Suppressor macrophage treated with lipopolysaccharide for 1 hour (primary cell): ENCODE measurements around the gene LDLRAD3.

Experiments used
- DNase-seq, 3 donors: peaks; one replicate each; pipeline ENCODE4 v3.0.0-alpha.2; 2020 to 2022

Gene LDLRAD3

DNA sequence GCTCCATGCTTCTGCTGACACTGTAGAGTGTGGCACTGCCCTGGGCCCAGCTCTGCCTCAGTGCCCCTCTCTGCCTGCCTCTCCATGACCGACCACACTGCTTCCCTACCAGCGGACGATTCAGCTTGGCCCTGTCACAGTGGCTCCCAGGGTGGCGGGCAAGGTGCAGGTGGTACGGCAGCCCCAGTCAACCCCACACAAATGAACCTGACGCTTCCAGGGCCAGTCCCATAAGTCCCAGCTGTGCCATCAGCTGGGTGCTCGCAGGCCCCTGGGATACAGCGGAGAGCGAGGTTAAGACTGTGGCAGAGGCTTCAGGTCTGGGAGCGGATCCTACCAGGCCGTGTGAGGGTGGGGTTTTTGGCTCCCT is 134.8 kb downstream of the LDLRAD3 start:
- DNase-seq = no peak

DNA sequence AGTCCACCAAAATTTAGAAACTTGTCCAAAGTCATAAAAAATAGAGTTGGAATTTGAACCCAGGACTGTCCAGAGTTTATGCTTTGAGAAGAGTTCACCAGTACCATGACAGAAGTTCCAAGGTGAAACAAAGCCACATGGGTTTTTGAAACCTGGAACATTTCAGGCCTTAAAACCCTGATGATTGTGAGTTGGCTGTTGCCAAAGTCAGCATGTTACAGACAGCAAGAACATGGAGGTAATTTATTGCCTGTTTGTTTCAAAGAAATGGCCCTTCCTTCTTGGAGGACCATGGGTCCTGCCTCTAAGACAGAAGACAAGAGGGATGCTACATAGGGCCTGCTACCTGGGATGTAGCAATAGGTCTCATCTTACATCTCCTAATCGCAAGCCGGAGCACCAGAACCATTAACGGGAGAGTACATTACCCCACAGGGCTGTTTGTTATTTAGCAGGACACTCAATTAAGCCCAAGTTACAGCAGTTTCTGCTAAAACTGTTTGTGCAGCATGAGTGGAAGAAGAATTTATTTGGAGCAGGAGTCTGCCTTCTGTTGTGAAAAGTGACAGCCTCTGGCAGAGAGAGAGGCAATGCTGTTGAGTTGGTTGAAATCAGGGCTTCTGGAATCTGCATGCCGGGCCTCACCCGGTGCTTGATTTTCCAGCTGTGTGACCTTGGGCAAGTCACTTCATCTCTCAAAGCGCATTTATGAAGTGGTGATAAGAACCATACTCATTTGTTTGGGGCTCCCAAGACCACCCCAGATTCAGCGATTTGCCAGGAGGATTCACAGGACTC is 136.2 kb downstream of the LDLRAD3 start:
- DNase-seq = no peak

- no peak for DNase-seq
These were observed 137.5 kb downstream of the LDLRAD3 start for GRCh38 chr11:36081274-36081945.

- DNase-seq = no peak
These were observed 142.5 kb downstream of the LDLRAD3 start for GRCh38 chr11:36086366-36086765.

DNA sequence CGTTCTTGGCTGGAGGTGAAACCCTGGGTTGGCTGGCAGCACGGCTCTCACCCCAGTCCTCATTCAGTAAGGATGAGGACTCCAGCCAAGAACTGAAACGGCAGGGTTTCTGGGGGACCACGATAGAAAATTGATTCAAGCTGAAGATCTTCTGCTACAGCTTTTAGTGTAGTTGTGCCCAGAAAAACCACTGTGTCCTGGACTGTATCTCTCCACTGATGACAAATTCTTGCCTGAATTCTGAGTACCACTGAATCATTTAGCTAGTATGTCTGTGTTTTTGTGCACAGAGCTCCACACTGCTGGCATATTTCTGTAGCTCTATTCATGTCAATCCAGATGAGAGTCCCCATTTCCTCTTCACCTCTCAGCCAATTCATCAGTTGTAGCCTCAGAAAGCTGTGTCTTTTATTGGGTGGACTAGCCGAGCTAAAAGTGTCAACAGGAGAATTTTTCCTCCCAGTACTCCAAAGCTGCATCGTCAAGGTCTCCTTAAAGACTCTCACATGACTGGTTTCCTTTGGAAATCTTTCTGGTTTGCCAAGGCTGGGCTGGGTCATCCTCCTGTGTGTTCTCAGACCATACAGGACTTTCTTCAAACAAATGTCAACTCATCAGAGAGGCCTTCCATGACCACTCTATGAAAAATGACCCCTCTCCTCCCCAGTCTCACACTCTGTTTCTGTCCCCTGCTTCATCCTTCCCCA is 144.6 kb downstream of the LDLRAD3 start:
- DNase-seq = no peak

DNA sequence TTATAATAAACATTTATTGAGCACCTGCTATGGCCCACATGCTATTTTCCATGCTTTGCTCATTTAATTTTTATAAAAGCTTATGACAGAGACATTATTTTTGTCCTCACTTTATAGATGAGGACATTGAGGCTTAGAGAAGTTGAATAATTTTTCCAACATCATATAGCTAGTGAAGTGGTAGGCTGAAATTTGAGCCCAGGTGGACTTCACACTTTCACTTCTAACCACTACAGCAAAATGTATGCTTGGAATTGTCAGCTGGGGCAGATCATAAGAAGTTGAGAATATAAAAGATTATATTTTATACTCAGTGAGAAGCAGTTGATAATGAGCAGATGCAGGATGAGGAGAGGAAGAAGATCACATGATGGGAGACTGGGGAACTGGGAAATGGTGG is 146.1 kb downstream of the LDLRAD3 start:
- DNase-seq = no peak

- DNase-seq = peak in 1 of 3 donors; percentile 22
These were observed 146.7 kb downstream of the LDLRAD3 start for GRCh38 chr11:36090356-36091109.

GRCh38 chr11:36091256-36091811 is 147.5 kb downstream of the LDLRAD3 start:
- no peak for DNase-seq

DNA sequence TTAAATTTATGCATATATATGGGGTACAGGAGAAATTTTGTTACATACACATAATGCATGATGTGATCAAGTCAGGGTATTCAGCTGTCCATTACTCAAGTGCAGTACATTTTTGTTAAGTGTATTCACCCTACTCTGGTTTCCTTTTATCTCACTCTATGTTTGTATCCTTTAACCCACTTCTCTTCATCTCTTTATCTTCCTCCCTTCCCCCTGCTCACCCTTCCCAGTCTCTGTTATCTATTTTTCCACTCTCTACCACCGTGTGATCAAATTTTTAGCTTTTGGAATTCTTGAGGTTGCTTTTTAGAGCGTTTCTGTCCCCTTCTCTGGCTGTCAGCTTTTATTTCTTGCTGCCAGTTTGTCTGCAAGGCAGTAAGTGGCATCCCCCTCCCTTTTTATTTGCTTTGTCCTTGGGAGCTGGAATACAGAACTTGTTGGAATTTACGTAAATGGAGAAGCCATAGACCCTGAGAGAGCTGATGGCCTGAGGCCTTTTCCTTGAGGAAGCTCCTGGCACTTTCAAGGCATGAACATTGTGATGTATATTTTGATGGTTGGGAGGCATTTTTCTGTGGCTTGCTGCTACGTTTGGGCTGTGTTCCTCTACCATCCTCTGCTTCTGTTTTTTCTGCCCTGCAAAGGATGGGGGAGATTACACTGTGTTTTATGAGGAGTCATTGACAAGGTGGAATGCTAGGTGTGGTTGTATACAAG is 148.6 kb downstream of the LDLRAD3 start:
- DNase-seq = no peak

- DNase-seq = no peak
These were observed 149.7 kb downstream of the LDLRAD3 start for GRCh38 chr11:36093548-36093947.

GRCh38 chr11:36094164-36094563 is 150.3 kb downstream of the LDLRAD3 start:
- DNase-seq = no peak

DNA sequence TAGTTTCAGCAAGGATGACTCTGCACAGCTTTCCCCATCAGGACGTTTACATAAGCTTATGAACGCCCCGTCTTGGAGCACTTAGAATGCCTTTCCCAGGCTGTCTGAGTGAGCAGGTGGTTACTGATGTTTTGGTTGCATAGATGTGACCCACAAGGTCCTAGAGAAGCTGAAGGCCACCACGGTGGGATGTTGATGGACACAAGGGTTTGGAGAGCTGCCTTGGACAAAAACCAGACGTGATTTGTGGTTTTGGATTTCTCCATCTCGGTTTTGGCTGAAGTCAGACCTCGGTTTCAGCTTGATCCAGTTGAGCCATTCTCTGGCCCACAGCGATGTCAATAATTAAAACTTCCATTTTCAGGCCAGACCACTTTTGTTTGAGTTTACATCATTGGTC is 151.9 kb downstream of the LDLRAD3 start:
- no peak for DNase-seq

DNA sequence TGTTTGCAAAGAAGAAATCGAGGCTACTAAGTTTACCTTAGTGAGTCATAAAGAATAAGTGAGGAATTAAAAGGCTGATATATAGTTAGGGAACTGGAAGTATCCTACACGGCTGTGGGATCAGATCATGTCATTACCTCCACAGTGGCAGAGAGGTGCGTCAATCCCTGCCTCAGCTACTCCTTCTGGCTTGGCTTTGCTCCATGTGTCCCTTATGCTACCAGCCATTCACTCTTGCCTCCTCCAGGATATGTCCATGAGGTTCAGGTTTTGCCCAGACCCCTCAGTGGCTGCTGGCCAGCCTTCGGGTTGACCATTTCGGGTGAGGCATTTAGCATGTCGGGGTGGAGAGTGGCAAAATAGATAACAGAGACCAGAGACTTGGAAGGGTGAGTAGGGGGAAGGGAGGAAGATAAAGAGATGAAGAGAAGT is 153.4 kb downstream of the LDLRAD3 start:
- no peak for DNase-seq

DNA sequence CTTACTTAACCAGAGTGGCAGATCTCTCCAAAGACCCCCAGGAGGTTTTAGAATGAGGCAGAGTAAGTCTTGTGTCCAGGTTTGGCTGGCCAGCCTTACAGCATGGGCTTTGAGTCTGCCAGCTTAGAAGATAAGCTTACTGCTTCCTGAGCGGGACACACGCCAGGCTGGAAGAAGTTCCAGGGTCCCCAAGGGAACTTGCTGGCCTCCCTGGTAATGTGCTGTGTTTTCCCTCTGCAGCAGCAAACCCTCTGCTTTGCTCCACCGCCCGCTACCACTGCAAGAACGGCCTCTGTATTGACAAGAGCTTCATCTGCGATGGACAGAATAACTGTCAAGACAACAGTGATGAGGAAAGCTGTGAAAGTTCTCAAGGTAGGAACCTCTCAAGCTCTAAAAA is 154.2 kb downstream of the LDLRAD3 start:
- no peak for DNase-seq

DNA sequence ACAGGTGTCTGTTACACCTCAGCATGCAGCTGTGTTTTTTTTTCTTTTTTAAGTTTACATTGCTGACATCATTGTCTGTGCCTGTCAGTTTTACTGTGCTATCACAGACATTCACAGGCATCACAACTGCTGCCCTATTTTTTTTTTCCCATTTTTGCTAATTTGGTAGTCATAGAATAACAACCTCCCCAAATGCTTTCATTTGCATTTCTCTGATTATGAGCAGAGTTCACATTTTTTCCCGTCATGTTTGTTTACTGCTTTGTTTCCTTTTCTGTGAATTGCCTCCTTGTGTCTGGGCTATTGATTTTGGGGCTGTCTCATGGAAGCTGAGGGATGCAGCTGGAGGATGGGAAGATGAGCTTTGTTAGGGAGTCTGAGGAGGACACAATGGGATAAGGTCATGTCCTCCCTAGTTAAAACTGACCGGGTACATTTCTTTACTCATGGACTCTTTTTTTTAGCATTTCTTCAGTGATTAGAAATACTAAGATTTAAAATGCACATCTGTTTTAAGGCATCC is 155.1 kb downstream of the LDLRAD3 start:
- DNase-seq = no peak

GRCh38 chr11:36101466-36101865 is 157.6 kb downstream of the LDLRAD3 start:
- no peak for DNase-seq

DNA sequence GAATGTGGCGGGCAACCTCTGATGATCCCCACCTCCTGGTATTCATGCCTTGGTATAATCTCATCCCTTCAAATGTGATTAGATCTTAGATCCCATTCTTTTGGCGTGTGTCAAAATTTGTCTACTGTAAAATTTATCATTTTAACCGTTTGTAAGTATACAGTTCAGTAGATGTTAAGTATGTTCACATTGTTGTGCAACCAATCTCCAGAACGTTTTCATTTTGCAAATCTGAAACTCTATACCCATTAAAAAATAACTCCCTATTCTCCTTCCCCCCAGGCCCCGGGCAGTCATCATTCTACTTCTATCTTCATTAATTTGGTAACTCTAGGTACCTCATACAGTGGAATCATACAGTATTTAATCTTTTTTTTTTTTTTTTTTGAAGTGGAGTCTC is 159.0 kb downstream of the LDLRAD3 start:
- no peak for DNase-seq

DNA sequence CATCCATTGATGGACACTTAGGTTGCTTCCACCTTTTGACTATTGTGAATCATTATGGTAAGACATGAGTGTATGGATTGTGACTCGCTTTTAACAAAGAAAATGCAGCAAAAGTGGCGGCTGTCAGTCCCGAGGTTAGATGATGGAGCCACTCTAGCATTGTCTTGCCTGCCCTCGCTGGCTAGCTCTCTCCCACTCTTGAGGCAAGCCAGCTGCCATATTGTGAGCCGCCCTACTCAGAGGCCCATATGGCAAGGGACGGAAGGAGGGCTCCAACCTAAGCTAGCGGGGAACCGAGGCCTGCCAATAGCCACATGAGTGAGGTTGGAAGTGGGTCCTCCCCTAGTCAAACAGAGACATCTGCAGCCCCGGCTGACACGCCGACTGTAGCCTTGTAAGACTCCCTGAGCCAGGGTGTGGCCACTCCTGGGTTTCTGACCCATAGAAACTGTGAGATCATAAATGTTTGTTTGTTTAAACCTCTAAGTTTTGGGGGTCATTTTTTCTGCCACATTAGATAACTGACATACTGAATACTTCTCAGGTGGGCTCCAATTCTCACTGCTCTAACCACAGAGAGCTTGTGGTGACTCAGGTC is 160.2 kb downstream of the LDLRAD3 start:
- DNase-seq = no peak

- no peak for DNase-seq
These were observed 160.8 kb downstream of the LDLRAD3 start for GRCh38 chr11:36104660-36104992.

- no peak for DNase-seq
These were observed 162.1 kb downstream of the LDLRAD3 start for GRCh38 chr11:36105743-36106581.

- no peak for DNase-seq
These were observed 163.7 kb downstream of the LDLRAD3 start for GRCh38 chr11:36107547-36107946.
